Right kidney (tissue), 1 donor: ENCODE results near the gene HOTAIR.
A peak's percentile ranks its signal among the peaks of the same experiment; 100 is the strongest.

Source experiments
- DNase-seq: peaks from one replicate; pipeline ENCODE4 v3.0.0-alpha.2; 2016

HOTAIR gene

GRCh38 chr12:53987787-53988230 is 13.1 kb upstream of the HOTAIR start:
- DNase-seq = no peak

- DNase-seq = no peak
These were observed 12.1 kb upstream of the HOTAIR start for GRCh38 chr12:53986686-53987483.

GRCh38 chr12:53985994-53986685 is 11.4 kb upstream of the HOTAIR start:
- peak; percentile 88 for DNase-seq

GRCh38 chr12:53985692-53985993 is 10.9 kb upstream of the HOTAIR start:
- peak; percentile 85 for DNase-seq

- DNase-seq = peak; percentile 87
These were observed 10.3 kb upstream of the HOTAIR start, which contains the start of gene HOXC10 for GRCh38 chr12:53984901-53985691. Gene HOXC10, plus strand, starts transcription at chr12:53985146. Its CDS starts 114 bp downstream, at chr12:53985260.

- DNase-seq = no peak
These were observed 9.3 kb upstream of the HOTAIR start for GRCh38 chr12:53983950-53984572.

- DNase-seq = peak; percentile 86
These were observed 8.8 kb upstream of the HOTAIR start for GRCh38 chr12:53983568-53983949.

GRCh38 chr12:53982648-53983567 is 8.2 kb upstream of the HOTAIR start:
- DNase-seq = peak; percentile 80

- peak; percentile 89 for DNase-seq
These were observed 7.1 kb upstream of the HOTAIR start for GRCh38 chr12:53981634-53982565.

- peak; percentile 83 for DNase-seq
These were observed 6.2 kb upstream of the HOTAIR start for GRCh38 chr12:53980802-53981496.

GRCh38 chr12:53980104-53980801 is 5.5 kb upstream of the HOTAIR start:
- DNase-seq = no peak

GRCh38 chr12:53978477-53979356 is 4.0 kb upstream of the HOTAIR start:
- DNase-seq = no peak

- no peak for DNase-seq
These were observed 3.1 kb upstream of the HOTAIR start for GRCh38 chr12:53977596-53978445.

- no peak for DNase-seq
These were observed 2.3 kb upstream of the HOTAIR start for GRCh38 chr12:53976823-53977595.

GRCh38 chr12:53976172-53976822 is 1.5 kb upstream of the HOTAIR start:
- DNase-seq = no peak
